H9 (cell line): Measurements from ENCODE around the gene UBAC1. TPM values are rescaled to one million over a fixed set of nuclear protein-coding genes. Genes with fewer than 3 reads are reported as not detected.

Experiments
- DNase-seq: peaks from one replicate; pipeline ENCODE4 v3.0.0-alpha.2; 2017
- H2AFZ ChIP-seq: one replicate; pipeline ENCODE4 v1.6.1; 2013; ENCODE audit warnings: mild to moderate bottlenecking, low read length, control low read depth, moderate library complexity
- H2AK5ac ChIP-seq: 2 replicates; pipeline ENCODE4 v1.6.1; 2013; ENCODE audit warnings: low read length, control low read depth, mixed read lengths; ENCODE audit not compliant: insufficient read length
- H2BK120ac ChIP-seq: one replicate; pipeline ENCODE4 v1.6.1; 2013; ENCODE audit warnings: low read depth, mild to moderate bottlenecking, low read length, control low read depth, inconsistent platforms; ENCODE audit not compliant: poor library complexity, severe bottlenecking
- H2BK12ac ChIP-seq: 2 replicates; pipeline ENCODE4 v1.6.1; 2013; ENCODE audit warnings: low read length, control low read depth, mixed read lengths, low read depth; ENCODE audit not compliant: insufficient read length
- H2BK15ac ChIP-seq: 2 replicates; pipeline ENCODE4 v1.6.1; 2013; ENCODE audit warnings: low read depth, low read length, control low read depth
- H2BK20ac ChIP-seq: one replicate; pipeline ENCODE4 v1.6.1; 2013; ENCODE audit warnings: low read depth, mild to moderate bottlenecking, low read length, control low read depth, inconsistent platforms; ENCODE audit not compliant: poor library complexity, severe bottlenecking
- H2BK5ac ChIP-seq: 2 replicates; pipeline ENCODE4 v1.6.1; 2013; ENCODE audit warnings: low read length, control low read depth, mixed read lengths; ENCODE audit not compliant: insufficient read length
- H3K14ac ChIP-seq: 2 replicates; pipeline ENCODE4 v1.6.1; 2013; ENCODE audit warnings: low read length, control low read depth; ENCODE audit not compliant: insufficient read depth
- H3K18ac ChIP-seq: 2 replicates; pipeline ENCODE4 v1.6.1; 2013; ENCODE audit warnings: low read depth, mild to moderate bottlenecking, mixed read lengths, low read length, control low read depth; ENCODE audit not compliant: insufficient read length
- H3K23ac ChIP-seq: 2 replicates; pipeline ENCODE4 v1.6.1; 2013; ENCODE audit warnings: low read length, control low read depth, mixed read lengths, low read depth; ENCODE audit not compliant: insufficient read length
- H3K23me2 ChIP-seq: 2 replicates; pipeline ENCODE4 v1.6.1; 2013; ENCODE audit warnings: low read depth, mild to moderate bottlenecking, mixed read lengths, low read length, control low read depth; ENCODE audit not compliant: insufficient read length, poor library complexity, severe bottlenecking
- H3K27ac ChIP-seq: 2 replicates; pipeline ENCODE4 v1.5.1; 2013; ENCODE audit warnings: low read length, control low read depth, mixed read lengths, low read depth; ENCODE audit not compliant: insufficient read length
- H3K27me3 ChIP-seq: 2 replicates; pipeline ENCODE4 v1.6.1; 2013; ENCODE audit warnings: low read length, control low read depth, inconsistent platforms; ENCODE audit not compliant: insufficient read depth
- H3K4ac ChIP-seq: 2 replicates; pipeline ENCODE4 v1.6.1; 2013; ENCODE audit warnings: low read depth, mild to moderate bottlenecking, control low read depth, inconsistent platforms, low read length, moderate library complexity
- H3K4me1 ChIP-seq: 2 replicates; pipeline ENCODE4 v1.6.1; 2013; ENCODE audit warnings: low read length, control low read depth, inconsistent platforms; ENCODE audit not compliant: insufficient read depth
- H3K4me2 ChIP-seq: 2 replicates; pipeline ENCODE4 v1.6.1; 2013; ENCODE audit warnings: low read length, control low read depth, mixed read lengths; ENCODE audit not compliant: insufficient read length, insufficient read depth
- H3K56ac ChIP-seq: 2 replicates; pipeline ENCODE4 v1.6.1; 2013; ENCODE audit warnings: low read depth, mild to moderate bottlenecking, mixed read lengths, low read length, control low read depth; ENCODE audit not compliant: insufficient read length
- H3K79me1 ChIP-seq: 2 replicates; pipeline ENCODE4 v1.6.1; 2013; ENCODE audit warnings: low read depth, mild to moderate bottlenecking, moderate library complexity, low read length, control low read depth, inconsistent platforms; ENCODE audit not compliant: insufficient read depth, poor library complexity, severe bottlenecking
- H3K79me2 ChIP-seq: 2 replicates; pipeline ENCODE4 v1.6.1; 2013; ENCODE audit warnings: low read length, control low read depth, inconsistent platforms; ENCODE audit not compliant: insufficient read depth
- H3K9ac ChIP-seq: 2 replicates; pipeline ENCODE4 v1.6.1; 2013; ENCODE audit warnings: low read length, control low read depth, mixed read lengths; ENCODE audit not compliant: insufficient read length; ENCODE audit errors: extremely low read depth
- H3K9me3 ChIP-seq: one replicate; pipeline ENCODE4 v1.6.1; 2013; ENCODE audit warnings: low read depth, low read length, inconsistent platforms; ENCODE audit not compliant: control insufficient read depth
- H3T11ph ChIP-seq: one replicate; pipeline ENCODE4 v1.6.1; 2013; ENCODE audit warnings: mild to moderate bottlenecking, low read length, control low read depth, inconsistent platforms
- H4K20me1 ChIP-seq: one replicate; pipeline ENCODE4 v1.6.1; 2013; ENCODE audit not compliant: control insufficient read depth, insufficient read length, insufficient read depth
- H4K5ac ChIP-seq: 2 replicates; pipeline ENCODE4 v1.6.1; 2013; ENCODE audit warnings: low read depth, mild to moderate bottlenecking, mixed read lengths, low read length, control low read depth; ENCODE audit not compliant: insufficient read length
- H4K8ac ChIP-seq: replicated peaks from 2 replicates; pipeline ENCODE4 v1.6.1; 2013; ENCODE audit warnings: low read length, control low read depth, mixed read lengths, low read depth; ENCODE audit not compliant: insufficient read length
- H4K91ac ChIP-seq: 2 replicates; pipeline ENCODE4 v1.6.1; 2013; ENCODE audit warnings: low read depth, mild to moderate bottlenecking, moderate library complexity, mixed read lengths, low read length, control low read depth; ENCODE audit not compliant: insufficient read length
- H3K27ac Mint-ChIP-seq, 3 experiments: 2 replicates in 2 of 3; 3 replicates in 1 of 3; pipeline ENCODE4 v1.8.0; 2020 to 2021; ENCODE audit warnings: mixed read lengths in 3 of 3, mild to moderate bottlenecking in 1 of 3, moderate library complexity in 1 of 3
- H3K27me3 Mint-ChIP-seq: 2 replicates; pipeline ENCODE4 v1.8.0; 2021; ENCODE audit warnings: low read depth, mild to moderate bottlenecking, moderate library complexity, mixed read lengths
- H3K36me3 Mint-ChIP-seq, 3 experiments: 2 replicates in 2 of 3; 3 replicates in 1 of 3; pipeline ENCODE4 v1.8.0; 2020 to 2021; ENCODE audit warnings: low read depth in 3 of 3, mixed read lengths in 3 of 3; ENCODE audit not compliant: insufficient read depth in 1 of 3
- H3K4me1 Mint-ChIP-seq, 2 experiments: 2 replicates each; pipeline ENCODE4 v1.8.0; 2020; ENCODE audit warnings: mixed read lengths in 2 of 2
- H3K4me3 Mint-ChIP-seq, 2 experiments: 2 replicates in 1 of 2; 3 replicates in 1 of 2; pipeline ENCODE4 v1.8.0; 2020 to 2021; ENCODE audit warnings: mild to moderate bottlenecking in 2 of 2, mixed read lengths in 2 of 2, moderate library complexity in 1 of 2
- H3K9me3 Mint-ChIP-seq, 2 experiments: 2 replicates in 1 of 2; 3 replicates in 1 of 2; pipeline ENCODE4 v1.8.0; 2020; ENCODE audit warnings: mild to moderate bottlenecking in 2 of 2, mixed read lengths in 2 of 2, moderate library complexity in 1 of 2
- CTCF ChIP-seq: fragments of 200-600 bp; sonication (generic); conservative IDR thresholded peaks from 3 replicates; pipeline ENCODE4 v1.8.0; 2021; ENCODE audit warnings: antibody characterized with exemption, mild to moderate bottlenecking
- WGBS: extraction: QIAGEN DNeasy Blood & Tissue Kit; methylation state at CpG from one replicate; pipeline ENCODE4 v1.1.7; 2013; ENCODE audit warnings: missing lambda C conversion rate, low lambda C conversion rate, mixed read lengths; ENCODE audit not compliant: insufficient read length; ENCODE audit errors: extremely low coverage; 5-methylcytosine and 5-hydroxymethylcytosine counted together
- total RNA-seq: library from RNA; stranded (reverse); gene quantifications from 2 replicates; pipeline ENCODE4 v1.2.1, GENCODE V29; 2021

UBAC1 gene
- total RNA-seq, 1 experiment from 2014 or later = 47.5 TPM

- TF ChIP-seq CTCF = no peak
- peaks cover 64 to 71% (median 70%) of the 10 kb centered on the region in 3 experiments for H3K36me3 Mint-ChIP-seq
- Histone ChIP-seq H2BK5ac (no peak overlapping the region), H3K27ac (no peak overlapping the region), H3K9ac (no peak overlapping the region), H3K79me1 (peaks cover 3% of the 10 kb centered on the region), H3K23me2 (peaks cover 14% of the 10 kb centered on the region), H3K4me1 (no peaks in the 10 kb centered on the region), H3K14ac (no peak overlapping the region), H3K9me3 (peaks cover 15% of the 10 kb centered on the region), H4K91ac (no peak overlapping the region), H3K79me2 (peaks cover 13% of the 10 kb centered on the region; the same call in 1 of the 2 replicates), H2BK12ac (no peak overlapping the region), H2BK120ac (no peak overlapping the region), H3T11ph (no peak overlapping the region), H2AK5ac (no peak overlapping the region), H3K27me3 (no peaks in the 10 kb centered on the region; the same call in 1 of the 2 replicates), H4K8ac (no peak overlapping the region), H4K5ac (no peak overlapping the region), H3K18ac (no peak overlapping the region), H2BK15ac (no peak overlapping the region), H3K23ac (no peak overlapping the region), H3K4ac (no peak overlapping the region), H2AFZ (no peak overlapping the region), H3K56ac (no peak overlapping the region), H3K4me2 (no peak overlapping the region), H2BK20ac (no peak overlapping the region), H4K20me1 (no peaks in the 10 kb centered on the region)
- H3K4me3 Mint-ChIP-seq = no peak overlapping the region; a peak in 1 of 5 replicates
- H3K27ac Mint-ChIP-seq = no peak overlapping the region
- DNase-seq = no peak
- WGBS = no CpG with 5 or more reads among the region's 2 CpGs
- peaks cover 14 to 19% of the 10 kb centered on the region in 2 experiments for H3K4me1 Mint-ChIP-seq
- peaks cover 26% of the 10 kb centered on the region for H3K27me3 Mint-ChIP-seq
- H3K9me3 Mint-ChIP-seq = peaks cover 24 to 53% of the 10 kb centered on the region in 2 experiments
These were observed 51.0 kb downstream of the UBAC1 start for GRCh38 chr9:135910216-135910615.
